ENCODE measurements around the gene COX6B1.
"Not testable (repeated sequence)": the region's sequence is repeated elsewhere in the genome, so short reads cannot be mapped to it uniquely, and the experiment has no call there.

Gene COX6B1

GRCh38 chr19:35675589-35676140, 27.5 kb downstream of the COX6B1 start:
- no peak overlapping the region for H3K4me3 ChIP-seq (ENCODE audit: low read depth, low read length)
- no peak for TF ChIP-seq CTCF (IDR thresholded peaks at IDR 0.05; ENCODE audit: borderline replicate concordance, insufficient read depth, low read depth, low read length)

GRCh38 chr19:35689836-35690235, 41.7 kb downstream of the COX6B1 start:
- no peak overlapping the region for H3K4me3 ChIP-seq (ENCODE audit: low read depth, low read length)
- no peak for TF ChIP-seq CTCF (IDR thresholded peaks at IDR 0.05; ENCODE audit: borderline replicate concordance, insufficient read depth, low read depth, low read length)

GRCh38 chr19:35691106-35691505, 43.0 kb downstream of the COX6B1 start:
- not testable (repeated sequence) for H3K4me3 ChIP-seq (ENCODE audit: low read depth, low read length)

- H3K4me3 ChIP-seq (ENCODE audit: low read depth, low read length): no peak overlapping the region
- no peak for TF ChIP-seq CTCF (IDR thresholded peaks at IDR 0.05; ENCODE audit: borderline replicate concordance, insufficient read depth, low read depth, low read length)
Measured at GRCh38 chr19:35692010-35692409, 43.9 kb downstream of the COX6B1 start.

- no peak overlapping the region for H3K4me3 ChIP-seq (ENCODE audit: low read depth, low read length)
Measured at GRCh38 chr19:35693422-35693821, 45.3 kb downstream of the COX6B1 start.

GRCh38 chr19:35693835-35694599, 45.9 kb downstream of the COX6B1 start:
- no peak overlapping the region for H3K4me3 ChIP-seq (ENCODE audit: low read depth, low read length)
- TF ChIP-seq CTCF (IDR thresholded peaks at IDR 0.05; ENCODE audit: borderline replicate concordance, insufficient read depth, low read depth, low read length): peak; percentile 98

More at GRCh38 chr19:35693422-35693821, 45.3 kb downstream of the COX6B1 start:
- TF ChIP-seq CTCF (IDR thresholded peaks at IDR 0.05; ENCODE audit: borderline replicate concordance, insufficient read depth, low read depth, low read length): no peak

GRCh38 chr19:35695895-35696422, 47.8 kb downstream of the COX6B1 start:
- no peak overlapping the region for H3K4me3 ChIP-seq (ENCODE audit: low read depth, low read length)
- TF ChIP-seq CTCF (IDR thresholded peaks at IDR 0.05; ENCODE audit: borderline replicate concordance, insufficient read depth, low read depth, low read length): no peak

All from GM12875 (cell line).